Stimulated activated CD8-positive, alpha-beta memory T cell treated with anti-CD3 and anti-CD28 coated beads, Interleukin-7, amount 100 ng/mL, for 1 hour (primary cell): ENCODE data around the gene MCM9.
"Not testable (repeated sequence)": the region's sequence is repeated elsewhere in the genome, so short reads cannot be mapped to it uniquely, and the experiment has no call there.

Experiments
- DNase-seq, 2 donors: peaks; one replicate each; pipeline ENCODE4 v3.0.0-alpha.2; 2020; ENCODE audit warnings: low read depth in 2 of 2

The MCM9 gene

DNA sequence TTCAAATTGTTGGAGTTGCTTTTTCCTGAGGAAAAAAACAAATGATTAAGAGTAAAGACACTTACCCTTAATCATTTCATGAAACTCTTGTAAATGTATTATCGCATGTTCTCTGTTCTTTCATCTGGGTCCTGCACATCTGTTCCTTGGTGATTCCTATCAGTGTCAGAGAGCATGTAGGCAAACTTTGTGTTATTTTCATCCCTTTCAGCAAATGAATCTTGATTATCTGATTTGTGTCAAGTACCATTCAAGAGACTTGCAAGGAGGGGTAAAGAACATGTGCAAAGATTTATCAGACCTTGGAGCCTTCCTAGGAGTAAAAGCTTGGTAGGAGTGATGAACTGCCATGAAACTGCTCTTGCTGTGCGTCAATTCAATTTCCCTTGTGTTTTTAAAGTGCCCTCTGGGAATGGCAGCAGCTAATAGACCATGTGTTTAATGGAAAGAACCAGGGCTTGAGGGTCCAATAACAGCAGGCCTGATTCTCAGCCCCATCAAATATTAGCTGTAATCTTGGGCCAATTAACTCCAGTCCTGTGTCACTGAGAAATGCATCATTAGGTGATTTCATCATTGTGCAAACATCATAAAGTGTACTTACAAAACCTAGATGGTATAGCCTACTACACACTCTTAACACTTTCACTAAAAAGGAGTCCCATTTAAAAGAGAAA is 164.7 kb downstream of the MCM9 start:
- no peak for DNase-seq

DNA sequence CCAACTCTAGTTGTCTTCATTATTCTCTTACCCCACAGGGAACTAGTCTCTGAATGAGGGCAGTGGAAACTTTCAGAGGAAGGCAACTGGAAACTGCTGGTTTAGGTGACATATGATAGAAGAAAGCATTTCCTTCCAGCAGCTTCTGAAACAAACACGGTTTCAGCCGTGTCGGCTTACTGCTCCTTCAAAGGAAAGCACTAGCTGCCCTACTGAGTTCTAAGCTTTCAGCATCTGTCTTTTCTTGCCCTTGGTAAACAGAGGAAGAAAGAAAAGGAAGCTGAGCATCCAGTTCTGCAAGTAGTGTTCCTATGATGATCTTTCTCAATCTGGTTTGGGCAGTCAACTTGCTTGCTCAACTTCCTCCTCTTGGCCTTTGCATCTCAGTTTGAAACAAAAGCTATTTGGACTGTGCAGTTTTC is 166.0 kb downstream of the MCM9 start:
- no peak for DNase-seq

DNA sequence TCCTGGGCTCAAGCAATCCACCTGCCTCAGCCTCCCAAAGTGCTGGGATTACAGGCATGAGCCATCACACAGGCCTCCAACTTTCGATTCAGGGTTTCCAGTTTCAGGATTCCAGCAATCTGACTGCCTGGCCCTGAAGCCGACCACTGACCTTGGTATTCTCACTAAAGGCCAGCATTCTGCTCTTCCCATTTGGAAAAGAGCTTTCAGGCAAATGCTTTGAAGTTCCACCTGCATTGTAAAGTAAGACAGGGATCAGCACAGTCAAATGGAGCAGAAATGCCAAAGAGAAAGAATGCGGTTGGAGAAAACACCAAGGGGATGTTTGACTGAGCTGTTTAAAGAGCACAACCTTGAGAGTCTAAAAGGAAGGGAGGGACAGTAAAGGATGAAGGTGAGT is 166.5 kb downstream of the MCM9 start:
- no peak for DNase-seq

DNA sequence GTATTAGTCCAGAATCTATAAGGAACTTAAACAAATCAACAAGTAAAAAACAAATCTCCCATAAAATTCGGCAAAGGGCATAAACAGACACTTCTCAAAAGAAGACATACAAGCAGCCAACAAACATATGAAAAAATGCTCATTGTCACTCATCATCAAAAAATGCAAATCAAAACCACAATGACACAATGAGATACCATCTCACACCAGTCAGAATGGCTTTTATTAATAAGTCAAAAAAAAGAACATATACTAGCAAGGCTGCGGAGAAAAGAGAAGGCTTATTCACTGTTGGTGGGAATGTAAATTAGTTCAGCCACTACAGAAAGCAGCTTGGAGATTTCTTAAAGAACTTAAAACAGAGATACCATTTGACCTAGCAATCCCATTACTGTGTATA is 169.6 kb downstream of the MCM9 start:
- DNase-seq: not testable (repeated sequence)

DNA sequence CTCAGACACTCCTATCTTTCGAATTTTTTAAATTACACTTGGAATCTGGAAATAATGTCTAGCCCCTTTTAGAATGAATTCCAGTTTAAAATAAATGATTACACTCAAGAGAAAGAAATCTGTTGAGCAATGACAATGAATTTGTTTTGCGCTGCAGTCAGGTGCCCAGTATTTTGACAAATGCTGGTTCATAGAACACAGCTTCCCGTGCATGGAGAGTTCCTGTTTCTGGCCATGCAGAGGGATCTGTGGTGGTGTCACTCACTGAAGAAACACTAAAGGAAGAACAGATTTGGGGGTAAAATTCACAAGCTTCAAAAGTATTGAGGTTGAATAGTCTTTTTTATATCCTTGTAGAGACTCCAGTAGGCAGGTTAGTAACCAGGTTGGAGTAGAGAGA is 170.2 kb downstream of the MCM9 start:
- no peak for DNase-seq
